Epithelial cell of proximal tubule (primary cell): ENCODE measurements around the gene AXIN1. TPM values are rescaled to one million over a fixed set of nuclear protein-coding genes. Genes with fewer than 3 reads are reported as not detected.

Source experiments
- DNase-seq: peaks from one replicate; pipeline ENCODE4 v3.0.0-alpha.2; 2011; ENCODE audit warnings: low read depth
- H3K4me3 ChIP-seq: 2 replicates; pipeline ENCODE4 v1.5.1; 2011; ENCODE audit warnings: low read depth, mild to moderate bottlenecking, low read length
- CTCF ChIP-seq: conservative IDR thresholded peaks from 2 replicates; pipeline ENCODE4 v1.5.1; 2012; ENCODE audit warnings: low read depth, mild to moderate bottlenecking, low read length
- total RNA-seq: library from RNA; depleted of rRNA; stranded (reverse); fragments of >200 nt; gene quantifications from 2 replicates; pipeline ENCODE4 v1.2.3, GENCODE V29; 2015

The AXIN1 gene
- total RNA-seq, 1 donor from 2014 or later = 36.0 TPM

DNA sequence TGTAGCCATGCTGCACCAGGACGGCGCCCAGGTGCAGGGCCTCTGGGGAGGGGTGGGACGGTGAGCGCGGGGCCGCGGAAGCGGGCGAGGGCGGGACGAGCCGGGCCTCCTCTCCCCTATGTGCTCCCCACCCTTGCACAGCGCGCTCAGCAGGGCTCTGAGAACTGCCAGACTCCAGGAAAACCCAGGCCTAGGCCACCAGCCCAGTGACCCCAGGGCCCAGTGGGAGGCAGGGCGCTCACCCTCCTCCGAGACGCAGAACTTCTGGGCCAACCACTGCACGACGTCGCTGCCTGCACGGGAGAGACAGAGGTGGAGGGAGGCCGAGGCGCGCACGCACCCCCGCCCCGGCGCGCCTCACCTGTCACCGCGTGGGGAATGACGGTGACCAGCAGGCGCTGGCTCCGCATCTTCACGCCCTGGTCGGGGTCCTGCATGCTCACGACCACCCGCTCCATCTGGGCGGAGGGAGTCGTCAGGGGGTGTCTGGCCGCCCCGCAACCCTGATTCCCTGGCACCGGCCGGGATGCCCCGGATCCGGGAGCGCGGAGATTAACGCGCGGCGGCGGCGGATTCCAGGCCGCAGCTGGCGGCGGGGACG lies 77.4 kb downstream of the AXIN1 start:
- no peak for TF ChIP-seq CTCF
- peak overlapping the region; percentile 34 for H3K4me3 ChIP-seq
- no peak for DNase-seq

- DNase-seq = no peak
- no peak overlapping the region for H3K4me3 ChIP-seq
- TF ChIP-seq CTCF = no peak
These were observed 78.7 kb downstream of the AXIN1 start for GRCh38 chr16:273547-274421.

DNA sequence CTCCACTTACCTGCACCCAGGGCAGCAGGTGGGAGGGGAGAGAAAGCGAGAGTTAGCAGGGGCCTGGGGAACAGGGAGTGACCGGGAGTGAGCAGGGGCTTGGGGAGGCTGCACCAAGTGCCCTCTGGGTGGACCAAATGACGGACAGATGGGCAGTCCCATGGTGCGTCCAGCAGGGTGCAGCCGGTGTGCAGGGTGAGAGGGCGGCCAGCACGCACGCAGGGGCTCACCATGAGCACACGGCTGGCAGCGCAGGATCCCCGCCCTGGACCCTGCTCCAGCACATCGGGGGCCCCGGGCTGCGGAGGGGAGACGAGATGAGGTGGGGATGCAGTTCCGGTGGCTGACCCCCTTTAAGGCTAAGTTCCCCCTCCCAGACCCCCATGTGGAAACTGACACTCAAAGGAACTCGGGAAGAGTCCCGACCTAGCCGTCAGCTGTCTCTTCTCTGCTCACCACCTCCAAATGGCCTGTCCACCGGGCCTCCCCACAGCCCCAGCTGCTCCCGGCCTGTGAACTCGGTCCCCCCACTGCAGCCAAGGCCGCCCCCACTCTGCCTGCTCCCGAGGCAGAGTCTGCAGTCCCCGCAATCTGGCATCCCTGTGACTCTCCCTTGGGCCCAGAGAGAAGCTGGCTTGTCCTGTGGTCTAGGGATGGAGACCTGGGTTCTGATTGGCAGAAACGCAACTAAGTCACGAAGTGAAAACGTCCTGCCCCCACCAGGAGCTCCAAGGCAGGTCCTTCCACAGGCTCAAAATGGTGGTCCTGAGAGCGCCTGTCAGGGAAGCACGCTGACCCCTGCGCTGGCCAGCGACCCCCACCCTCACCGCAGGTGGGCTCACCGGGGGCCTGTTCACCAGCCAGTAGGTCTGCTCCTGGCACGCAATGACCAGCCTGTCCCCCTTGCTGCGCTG lies 79.6 kb downstream of the AXIN1 start:
- no peak overlapping the region for H3K4me3 ChIP-seq
- TF ChIP-seq CTCF = peak; percentile 28
- DNase-seq = no peak

DNA sequence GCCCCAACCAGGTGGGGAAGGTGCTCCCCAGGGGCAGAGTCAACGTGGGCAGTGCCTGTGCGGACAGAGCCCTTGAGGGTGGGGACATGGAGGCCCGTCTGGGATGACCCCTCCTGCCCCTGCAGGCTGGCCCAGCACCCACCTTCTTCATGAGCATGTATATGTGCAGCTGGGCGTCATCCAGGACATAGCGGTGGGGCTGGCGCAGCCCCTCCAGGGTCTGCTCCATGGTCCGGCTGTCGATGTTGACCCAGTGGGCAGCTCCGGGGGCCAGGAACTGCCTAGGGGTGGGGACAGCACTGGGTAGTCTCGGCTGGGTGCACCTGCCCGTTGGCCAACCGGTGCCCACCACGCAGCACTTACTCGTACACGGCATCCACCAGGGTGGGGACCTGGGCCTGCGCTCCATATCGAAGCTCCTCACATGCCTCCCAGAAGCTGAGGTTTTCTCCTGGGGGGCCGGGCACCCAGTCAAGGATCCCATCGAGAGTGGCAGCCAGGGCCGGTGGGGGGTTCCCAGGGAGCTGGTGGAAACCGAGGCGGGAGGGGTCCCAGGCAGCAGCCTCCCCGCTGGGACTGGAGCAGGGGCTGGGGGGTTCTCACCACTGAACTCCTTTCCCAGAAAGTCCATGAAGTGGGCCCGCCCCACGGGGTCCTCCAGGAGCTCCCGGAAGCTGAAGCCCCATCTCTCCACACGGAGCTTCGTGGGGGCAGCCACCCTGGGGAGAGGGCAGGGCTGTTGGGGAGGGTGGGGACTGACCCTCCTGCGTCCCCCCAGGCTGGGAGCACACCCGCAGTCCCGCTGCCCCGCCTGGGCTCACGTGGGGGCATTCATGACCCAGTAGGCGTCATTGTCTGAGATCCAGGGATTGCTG lies 81.9 kb downstream of the AXIN1 start:
- no peak for DNase-seq
- TF ChIP-seq CTCF = no peak
- no peak overlapping the region for H3K4me3 ChIP-seq

GRCh38 chr16:269061-269796 lies 83.3 kb downstream of the AXIN1 start:
- no peak for DNase-seq
- no peak overlapping the region for H3K4me3 ChIP-seq
- no peak for TF ChIP-seq CTCF
